Activated CD4-positive, alpha-beta T cell treated with anti-CD3 and anti-CD28 coated beads, Interleukin-10, Interleukin-2, amounts not matched to agents 100 ng/mL and 50 ng/mL, durations not matched to agents 16 hours and 8 hours (primary cell): Measurements from ENCODE around the gene TBC1D2.

ENCODE experiments used
- DNase-seq: peaks from one replicate; pipeline ENCODE4 v3.0.0-alpha.2; 2020

Gene TBC1D2

DNA sequence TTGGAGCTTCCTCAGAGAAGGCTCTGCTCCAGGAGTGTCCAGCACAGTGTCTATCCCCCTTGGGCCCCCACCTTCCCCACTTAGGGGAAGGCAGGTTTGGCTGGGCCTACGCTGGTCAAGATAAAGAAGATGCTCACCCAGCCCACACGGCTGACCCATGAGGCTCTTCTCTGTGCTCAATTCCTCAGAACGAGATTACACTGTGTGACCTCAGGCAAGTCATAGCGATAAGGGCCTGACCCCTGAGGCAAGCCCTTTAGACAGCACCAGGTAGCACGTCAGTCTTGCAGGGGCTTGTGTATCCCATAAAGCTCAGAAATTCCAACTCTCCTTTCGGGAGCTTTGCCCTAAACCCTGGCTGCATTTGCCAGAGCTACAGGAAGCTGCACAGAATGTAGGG is 95.7 kb downstream of the TBC1D2 start:
- DNase-seq = no peak

DNA sequence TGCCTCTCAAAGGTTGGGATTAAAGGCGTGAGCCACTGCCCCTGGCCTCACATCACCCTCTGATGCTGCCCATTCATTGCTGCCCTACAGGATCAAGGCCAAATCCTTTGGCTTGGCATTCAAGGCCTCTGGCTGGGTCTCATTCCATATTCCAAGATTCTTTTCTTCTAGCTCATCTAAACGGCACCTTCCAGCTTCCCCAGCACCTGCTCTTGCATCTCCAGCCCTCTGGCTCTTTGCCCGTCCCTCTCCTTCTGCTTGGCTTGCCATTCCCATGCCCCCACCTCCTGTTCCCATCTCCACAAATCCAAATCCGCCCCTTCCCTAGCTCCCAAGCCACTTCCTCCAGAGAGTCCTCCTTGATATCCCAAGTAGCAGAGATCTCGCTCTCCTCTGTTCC is 96.1 kb downstream of the TBC1D2 start:
- DNase-seq = no peak

- peak; percentile 36 for DNase-seq
These were observed 97.2 kb downstream of the TBC1D2 start for GRCh38 chr9:98158071-98158831.

- DNase-seq = no peak
These were observed 98.1 kb downstream of the TBC1D2 start for GRCh38 chr9:98157372-98157771.

DNA sequence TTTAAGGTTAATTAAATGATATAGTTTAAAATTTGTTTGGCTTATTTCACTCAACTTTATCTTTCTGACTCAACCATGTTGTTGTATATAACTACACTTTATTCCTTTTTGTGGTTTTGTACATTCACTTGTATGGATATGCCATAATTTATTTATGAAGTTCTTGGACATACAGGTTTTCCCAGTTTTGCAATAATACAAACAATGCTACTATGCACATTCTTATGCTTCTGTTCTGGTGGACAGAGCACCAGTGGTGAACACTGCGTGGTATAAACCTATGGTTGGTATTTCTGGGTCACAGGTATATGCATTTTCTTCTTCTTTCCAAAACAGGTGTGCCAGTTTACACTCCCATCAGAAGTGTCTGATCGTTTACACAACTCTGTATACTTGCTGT is 100.8 kb downstream of the TBC1D2 start:
- no peak for DNase-seq

DNA sequence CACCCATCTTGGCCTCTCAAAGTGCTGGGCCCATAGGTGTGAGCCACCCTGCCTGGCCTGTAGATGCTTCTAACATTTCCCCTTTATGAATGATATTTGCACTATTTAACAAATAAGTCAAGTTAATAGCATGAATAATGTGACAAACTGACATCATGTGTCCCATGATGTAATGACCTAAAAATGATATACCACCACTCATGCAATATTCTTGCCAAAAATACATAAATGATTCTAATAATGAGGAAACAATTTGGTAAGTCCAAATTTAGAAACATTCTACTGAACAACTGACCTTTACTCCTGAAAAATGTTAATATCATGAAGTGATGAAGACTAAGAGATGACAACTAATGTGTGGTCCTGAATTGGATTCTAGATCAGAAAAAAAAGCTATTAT is 102.9 kb downstream of the TBC1D2 start:
- DNase-seq = no peak

DNA sequence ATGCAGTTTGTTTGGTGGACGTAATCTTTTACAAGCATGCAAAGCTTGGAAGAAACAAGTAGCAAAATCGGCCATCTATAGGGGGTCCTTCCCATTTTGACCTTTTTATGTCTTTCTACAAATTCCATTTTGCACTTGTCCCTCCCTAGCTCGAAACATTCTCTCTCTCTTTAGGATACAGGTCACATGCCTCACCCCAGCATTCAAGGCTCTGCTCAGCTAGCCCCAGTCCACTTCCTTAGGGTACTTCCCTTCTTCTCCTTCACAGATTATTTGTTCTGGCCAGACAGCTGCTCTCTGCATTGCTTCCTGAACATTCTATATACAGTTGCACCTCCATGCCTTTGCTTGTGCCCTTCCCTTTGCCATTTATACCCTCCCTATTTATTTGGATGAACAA is 104.7 kb downstream of the TBC1D2 start:
- no peak for DNase-seq

- DNase-seq = no peak
These were observed 105.3 kb downstream of the TBC1D2 start for GRCh38 chr9:98150164-98150563.

GRCh38 chr9:98149422-98149821 is 106.0 kb downstream of the TBC1D2 start:
- no peak for DNase-seq
